ENCODE measurements around the gene PRSS22. TPM values are rescaled to one million over a fixed set of nuclear protein-coding genes. Genes with fewer than 3 reads are reported as not detected.

PRSS22 gene
- polyA plus RNA-seq, 1 donor (not counting 4 experiments of a cell fraction or from before 2014, with no cell fraction given): 2.2 TPM

- H3K27me3 ChIP-seq (ENCODE audit: control insufficient read depth, extremely low read depth, insufficient read depth, low read length): no peaks in the 10 kb centered on the region
- no peaks in the 10 kb centered on the region for H3K79me2 ChIP-seq (ENCODE audit: control insufficient read depth, insufficient read depth, low read length)
- H3K4me1 ChIP-seq (ENCODE audit: control insufficient read depth, extremely low read depth, insufficient read depth, low read length): peaks cover 17% of the 10 kb centered on the region
- H3K9me1 ChIP-seq (ENCODE audit: control insufficient read depth, extremely low read depth, insufficient read depth, low read length): no peaks in the 10 kb centered on the region
- no peak for FAIRE-seq
- no peaks in the 10 kb centered on the region for H4K20me1 ChIP-seq (ENCODE audit: control insufficient read depth, extremely low read depth, insufficient read depth, low read length)
- no peak overlapping the region for H2AFZ ChIP-seq (ENCODE audit: control insufficient read depth, low read length)
- H3K36me3 ChIP-seq (ENCODE audit: control insufficient read depth in 2 of 2, extremely low read depth in 1 of 2, insufficient read depth in 2 of 2, low read length in 2 of 2): peaks cover 0 to 3% of the 10 kb centered on the region in 2 experiments
- no peak for DNase-seq (ENCODE audit: low read depth, low spot score)
- H3K9ac ChIP-seq (ENCODE audit: control insufficient read depth, extremely low read depth, insufficient read depth, low read length): no peak overlapping the region
- H3K4me2 ChIP-seq (ENCODE audit: control insufficient read depth, extremely low read depth, insufficient read depth, low read depth, low read length): no peak overlapping the region
- TF ChIP-seq CTCF (optimal IDR thresholded peaks at IDR 0.05 in 1 of 3, IDR thresholded peaks at IDR 0.05 in 1 of 3, conservative IDR thresholded peaks at IDR 0.05 in 1 of 3; ENCODE audit: extremely low read depth in 1 of 3, insufficient read depth in 2 of 3, low read length in 3 of 3): no peak
- no peak for TF ChIP-seq EZH2 (IDR thresholded peaks at IDR 0.05; ENCODE audit: low read length)
- H3K4me3 ChIP-seq (ENCODE audit: control insufficient read depth in 2 of 3, extremely low read depth in 1 of 3, insufficient read depth in 2 of 3, low read depth in 1 of 3, low read length in 3 of 3): no peak overlapping the region
- no peaks in the 10 kb centered on the region for H3K9me3 ChIP-seq (ENCODE audit: control insufficient read depth, low read depth, low read length)
- dilution Hi-C loops (cut with MboI; ENCODE audit: extremely low pct_ligation_motif_present, low sequenced_read_pairs): no loop called here
- no peak overlapping the region for H3K27ac ChIP-seq (ENCODE audit: control insufficient read depth, insufficient read depth, low read length)
Observed at GRCh38 chr16:2855536-2855935, 2.4 kb downstream of the PRSS22 start.

GRCh38 chr16:2854700-2855309, 3.2 kb downstream of the PRSS22 start:
- DNase-seq (ENCODE audit: low read depth, low spot score): no peak
- H3K4me1 ChIP-seq (ENCODE audit: control insufficient read depth, extremely low read depth, insufficient read depth, low read length): peaks cover 17% of the 10 kb centered on the region
- dilution Hi-C loops (cut with MboI; ENCODE audit: extremely low pct_ligation_motif_present, low sequenced_read_pairs): no loop called here
- no peak overlapping the region for H3K4me3 ChIP-seq (ENCODE audit: control insufficient read depth in 2 of 3, extremely low read depth in 1 of 3, insufficient read depth in 2 of 3, low read depth in 1 of 3, low read length in 3 of 3)
- H3K36me3 ChIP-seq (ENCODE audit: control insufficient read depth in 2 of 2, extremely low read depth in 1 of 2, insufficient read depth in 2 of 2, low read length in 2 of 2): peaks cover 0 to 3% of the 10 kb centered on the region in 2 experiments
- no peak overlapping the region for H3K9ac ChIP-seq (ENCODE audit: control insufficient read depth, extremely low read depth, insufficient read depth, low read length)
- H3K9me1 ChIP-seq (ENCODE audit: control insufficient read depth, extremely low read depth, insufficient read depth, low read length): no peaks in the 10 kb centered on the region
- FAIRE-seq: no peak
- H3K27me3 ChIP-seq (ENCODE audit: control insufficient read depth, extremely low read depth, insufficient read depth, low read length): no peaks in the 10 kb centered on the region
- H3K27ac ChIP-seq (ENCODE audit: control insufficient read depth, insufficient read depth, low read length): no peak overlapping the region
- no peaks in the 10 kb centered on the region for H3K9me3 ChIP-seq (ENCODE audit: control insufficient read depth, low read depth, low read length)
- no peak overlapping the region for H2AFZ ChIP-seq (ENCODE audit: control insufficient read depth, low read length)
- no peak for TF ChIP-seq EZH2 (IDR thresholded peaks at IDR 0.05; ENCODE audit: low read length)
- TF ChIP-seq CTCF (optimal IDR thresholded peaks at IDR 0.05 in 1 of 3, IDR thresholded peaks at IDR 0.05 in 1 of 3, conservative IDR thresholded peaks at IDR 0.05 in 1 of 3; ENCODE audit: extremely low read depth in 1 of 3, insufficient read depth in 2 of 3, low read length in 3 of 3): peak; percentile 58 to 71 (median 64)
- H3K79me2 ChIP-seq (ENCODE audit: control insufficient read depth, insufficient read depth, low read length): no peaks in the 10 kb centered on the region
- H3K4me2 ChIP-seq (ENCODE audit: control insufficient read depth, extremely low read depth, insufficient read depth, low read depth, low read length): no peak overlapping the region
- no peaks in the 10 kb centered on the region for H4K20me1 ChIP-seq (ENCODE audit: control insufficient read depth, extremely low read depth, insufficient read depth, low read length)
